Measurements from ENCODE around the gene POU4F2.

The POU4F2 gene

DNA sequence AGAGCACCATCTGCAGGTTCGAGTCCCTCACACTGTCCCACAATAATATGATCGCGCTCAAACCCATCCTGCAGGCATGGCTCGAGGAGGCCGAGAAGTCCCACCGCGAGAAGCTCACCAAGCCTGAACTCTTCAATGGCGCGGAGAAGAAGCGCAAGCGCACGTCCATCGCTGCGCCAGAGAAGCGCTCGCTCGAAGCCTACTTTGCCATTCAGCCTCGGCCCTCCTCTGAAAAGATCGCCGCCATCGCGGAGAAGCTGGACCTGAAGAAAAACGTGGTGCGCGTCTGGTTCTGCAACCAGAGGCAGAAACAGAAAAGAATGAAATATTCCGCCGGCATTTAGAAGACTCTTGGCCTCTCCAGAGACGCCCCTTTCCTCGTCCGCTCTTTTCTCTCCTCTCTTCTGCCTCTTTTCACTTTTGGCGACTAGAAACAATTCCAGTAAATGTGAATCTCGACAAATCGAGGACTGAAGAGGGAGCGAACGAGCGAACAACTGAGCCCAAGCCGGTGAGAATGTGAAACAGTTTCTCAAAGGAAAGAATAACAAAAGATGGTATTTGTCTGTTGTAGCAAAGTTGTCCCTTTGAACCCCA is 1.9 kb downstream of the POU4F2 start:
- DNase-seq (ENCODE audit: low read depth in 1 of 2, low spot score in 1 of 2): no peak
- TF ChIP-seq SPI1 (IDR thresholded peaks at IDR 0.05; ENCODE audit: borderline replicate concordance, low read depth) (no peak), CTCF (IDR thresholded peaks at IDR 0.05; ENCODE audit: insufficient read depth, low read length) (no peak), REST (IDR thresholded peaks at IDR 0.05; ENCODE audit: insufficient replicate concordance, low read depth) (no peak), GABPA (IDR thresholded peaks at IDR 0.05; ENCODE audit: low read depth) (no peak), POLR2AphosphoS5 (IDR thresholded peaks at IDR 0.05; ENCODE audit: low read depth) (no peak)
- Histone ChIP-seq H3K27ac (replicated peaks) (no peak overlapping the region), H3K4me3 (replicated peaks; ENCODE audit: insufficient read depth, low read length) (no peak overlapping the region), H3K27me3 (ENCODE audit: insufficient read depth, poor library complexity, severe bottlenecking) (peaks cover 73% of the 10 kb centered on the region)

DNA sequence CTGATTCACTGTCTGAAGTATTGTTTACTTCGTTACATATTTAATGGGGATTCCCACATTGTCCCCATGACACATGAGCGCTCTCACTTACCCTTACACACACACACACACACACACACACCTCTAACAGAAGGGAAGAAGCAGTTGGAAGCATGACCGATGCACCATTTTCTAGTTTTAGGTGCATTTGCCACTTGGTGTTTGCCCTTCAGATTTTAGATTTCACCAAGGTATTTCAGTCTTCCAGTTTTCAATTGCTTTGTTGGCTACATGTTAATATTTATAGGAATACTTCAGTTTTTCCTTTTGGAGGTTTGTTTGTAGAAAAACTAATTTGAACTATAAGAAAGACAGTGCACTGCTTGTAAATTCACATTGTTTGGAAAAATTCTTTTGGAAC is 3.1 kb downstream of the POU4F2 start:
- no peak for DNase-seq (ENCODE audit: low read depth in 1 of 2, low spot score in 1 of 2)
- H3K27ac ChIP-seq (replicated peaks): no peak overlapping the region
- H3K27me3 ChIP-seq (ENCODE audit: insufficient read depth, poor library complexity, severe bottlenecking): peaks cover 66% of the 10 kb centered on the region
- TF ChIP-seq REST (IDR thresholded peaks at IDR 0.05; ENCODE audit: insufficient replicate concordance, low read depth): no peak
- TF ChIP-seq SPI1 (IDR thresholded peaks at IDR 0.05; ENCODE audit: borderline replicate concordance, low read depth): no peak
- TF ChIP-seq POLR2AphosphoS5 (IDR thresholded peaks at IDR 0.05; ENCODE audit: low read depth): no peak
- H3K4me3 ChIP-seq (replicated peaks; ENCODE audit: insufficient read depth, low read length): no peak overlapping the region

DNA sequence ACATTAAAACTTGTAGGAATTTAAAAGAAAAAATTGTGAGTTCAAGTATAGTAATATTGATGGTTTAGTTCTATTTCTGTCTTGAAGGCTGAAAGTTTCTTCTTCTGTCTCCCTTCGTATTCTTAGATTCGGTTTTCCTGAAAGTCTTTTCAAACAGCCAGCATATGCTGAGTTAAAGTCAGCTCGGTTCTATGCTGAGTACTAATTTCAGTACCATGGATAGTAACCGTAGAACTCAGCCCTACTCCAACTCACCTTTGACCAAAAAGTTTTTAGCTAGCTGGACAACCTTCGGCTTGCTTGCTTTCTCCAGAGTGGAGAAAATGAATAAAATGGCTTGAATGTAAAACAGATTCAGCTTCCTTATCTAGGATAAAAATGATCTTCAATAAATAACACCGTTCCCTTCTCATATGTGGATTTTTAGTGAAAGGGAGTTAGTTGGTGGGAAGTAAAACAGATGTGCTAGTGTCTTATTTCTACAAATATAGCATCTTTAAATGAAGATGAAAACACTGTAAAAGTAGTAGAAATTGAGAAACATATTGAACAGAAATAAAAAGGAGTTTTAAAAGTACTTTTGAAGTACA is 5.2 kb downstream of the POU4F2 start:
- peaks cover 58% of the 10 kb centered on the region for H3K27me3 ChIP-seq (ENCODE audit: insufficient read depth, poor library complexity, severe bottlenecking)
- no peak for DNase-seq (ENCODE audit: low read depth in 1 of 2, low spot score in 1 of 2)

More for the DNA sequence above, 5.2 kb downstream of the POU4F2 start:
- no peak overlapping the region for H3K4me3 ChIP-seq (replicated peaks; ENCODE audit: insufficient read depth, low read length)
- TF ChIP-seq CTCF (IDR thresholded peaks at IDR 0.05; ENCODE audit: insufficient read depth, low read length) (no peak), REST (IDR thresholded peaks at IDR 0.05; ENCODE audit: insufficient replicate concordance, low read depth) (peak; percentile 95)
- H3K27ac ChIP-seq (replicated peaks): no peak overlapping the region
